ENCODE data around the gene HDAC7. TPM values are rescaled to one million over a fixed set of nuclear protein-coding genes. Genes with fewer than 3 reads are reported as not detected.

The HDAC7 gene
- total RNA-seq, 1 donor from 2014 or later: 92.2 TPM

- FAIRE-seq (no peak), DNase-seq (ENCODE audit: low read depth) (no peak)
- Histone ChIP-seq H3K9ac (ENCODE audit: low read length) (peak overlapping the region; percentile 75), H2AFZ (ENCODE audit: low read depth, low read length) (peak overlapping the region; percentile 84), H4K20me1 (ENCODE audit: insufficient read depth, low read length) (no peaks in the 10 kb centered on the region), H3K27ac (ENCODE audit: low read depth, low read length) (no peak overlapping the region), H3K4me3 (ENCODE audit: insufficient read depth, low read depth, low read length) (peak overlapping the region; percentile 66), H3K36me3 (ENCODE audit: insufficient read depth, low read length) (no peaks in the 10 kb centered on the region), H3K79me2 (ENCODE audit: insufficient read depth, low read length) (no peaks in the 10 kb centered on the region), H3K27me3 (ENCODE audit: insufficient read depth, low read length) (no peaks in the 10 kb centered on the region), H3K9me3 (ENCODE audit: insufficient read depth, low read depth, low read length) (no peaks in the 10 kb centered on the region), H3K4me2 (ENCODE audit: low read length) (peak overlapping the region; percentile 87), H3K4me1 (ENCODE audit: insufficient read depth, low read length) (peaks cover 29% of the 10 kb centered on the region)
- Mint-ChIP-seq H3K4me1 (ENCODE audit: low read depth, unreplicated experiment) (peaks cover 25% of the 10 kb centered on the region), H3K9me3 (ENCODE audit: unreplicated experiment) (no peaks in the 10 kb centered on the region), H3K36me3 (ENCODE audit: low read depth, unreplicated experiment) (peaks cover 6% of the 10 kb centered on the region), H3K27me3 (ENCODE audit: low read depth, unreplicated experiment) (peaks cover 9% of the 10 kb centered on the region), H3K27ac (ENCODE audit: unreplicated experiment) (no peak overlapping the region), H3K4me3 (ENCODE audit: unreplicated experiment) (peak overlapping the region; percentile 79)
- TF ChIP-seq EZH2 (IDR thresholded peaks at IDR 0.05; ENCODE audit: insufficient read depth, low read length) (no peak), CTCF (IDR thresholded peaks at IDR 0.05; ENCODE audit: insufficient read depth, low read depth, low read length) (no peak)
Measured at GRCh38 chr12:47757840-47758583, 61.7 kb downstream of the HDAC7 start.

- H3K27ac ChIP-seq (ENCODE audit: low read depth, low read length): no peak overlapping the region
- FAIRE-seq: no peak
- H3K4me3 ChIP-seq (ENCODE audit: insufficient read depth, low read depth, low read length): no peak overlapping the region
- no peaks in the 10 kb centered on the region for H3K36me3 ChIP-seq (ENCODE audit: insufficient read depth, low read length)
- peak overlapping the region; percentile 80 for H3K4me3 Mint-ChIP-seq (ENCODE audit: unreplicated experiment)
- DNase-seq (ENCODE audit: low read depth): no peak
- H3K4me1 Mint-ChIP-seq (ENCODE audit: low read depth, unreplicated experiment): peaks cover 25% of the 10 kb centered on the region
- no peaks in the 10 kb centered on the region for H3K27me3 ChIP-seq (ENCODE audit: insufficient read depth, low read length)
- H2AFZ ChIP-seq (ENCODE audit: low read depth, low read length): no peak overlapping the region
- no peaks in the 10 kb centered on the region for H3K9me3 ChIP-seq (ENCODE audit: insufficient read depth, low read depth, low read length)
- H3K4me1 ChIP-seq (ENCODE audit: insufficient read depth, low read length): peaks cover 33% of the 10 kb centered on the region
- no peak overlapping the region for H3K27ac Mint-ChIP-seq (ENCODE audit: unreplicated experiment)
- peaks cover 6% of the 10 kb centered on the region for H3K36me3 Mint-ChIP-seq (ENCODE audit: low read depth, unreplicated experiment)
- H3K27me3 Mint-ChIP-seq (ENCODE audit: low read depth, unreplicated experiment): peaks cover 13% of the 10 kb centered on the region
- TF ChIP-seq CTCF (IDR thresholded peaks at IDR 0.05; ENCODE audit: insufficient read depth, low read depth, low read length) (no peak), EZH2 (IDR thresholded peaks at IDR 0.05; ENCODE audit: insufficient read depth, low read length) (no peak)
- H4K20me1 ChIP-seq (ENCODE audit: insufficient read depth, low read length): no peaks in the 10 kb centered on the region
- no peak overlapping the region for H3K9ac ChIP-seq (ENCODE audit: low read length)
- no peaks in the 10 kb centered on the region for H3K79me2 ChIP-seq (ENCODE audit: insufficient read depth, low read length)
- no peaks in the 10 kb centered on the region for H3K9me3 Mint-ChIP-seq (ENCODE audit: unreplicated experiment)
- H3K4me2 ChIP-seq (ENCODE audit: low read length): no peak overlapping the region
Measured at GRCh38 chr12:47757364-47757839, 62.3 kb downstream of the HDAC7 start.

All from astrocyte (in vitro differentiated cells and primary cell).